ENCODE results near the gene WASHC4.

Gene WASHC4, protein sequence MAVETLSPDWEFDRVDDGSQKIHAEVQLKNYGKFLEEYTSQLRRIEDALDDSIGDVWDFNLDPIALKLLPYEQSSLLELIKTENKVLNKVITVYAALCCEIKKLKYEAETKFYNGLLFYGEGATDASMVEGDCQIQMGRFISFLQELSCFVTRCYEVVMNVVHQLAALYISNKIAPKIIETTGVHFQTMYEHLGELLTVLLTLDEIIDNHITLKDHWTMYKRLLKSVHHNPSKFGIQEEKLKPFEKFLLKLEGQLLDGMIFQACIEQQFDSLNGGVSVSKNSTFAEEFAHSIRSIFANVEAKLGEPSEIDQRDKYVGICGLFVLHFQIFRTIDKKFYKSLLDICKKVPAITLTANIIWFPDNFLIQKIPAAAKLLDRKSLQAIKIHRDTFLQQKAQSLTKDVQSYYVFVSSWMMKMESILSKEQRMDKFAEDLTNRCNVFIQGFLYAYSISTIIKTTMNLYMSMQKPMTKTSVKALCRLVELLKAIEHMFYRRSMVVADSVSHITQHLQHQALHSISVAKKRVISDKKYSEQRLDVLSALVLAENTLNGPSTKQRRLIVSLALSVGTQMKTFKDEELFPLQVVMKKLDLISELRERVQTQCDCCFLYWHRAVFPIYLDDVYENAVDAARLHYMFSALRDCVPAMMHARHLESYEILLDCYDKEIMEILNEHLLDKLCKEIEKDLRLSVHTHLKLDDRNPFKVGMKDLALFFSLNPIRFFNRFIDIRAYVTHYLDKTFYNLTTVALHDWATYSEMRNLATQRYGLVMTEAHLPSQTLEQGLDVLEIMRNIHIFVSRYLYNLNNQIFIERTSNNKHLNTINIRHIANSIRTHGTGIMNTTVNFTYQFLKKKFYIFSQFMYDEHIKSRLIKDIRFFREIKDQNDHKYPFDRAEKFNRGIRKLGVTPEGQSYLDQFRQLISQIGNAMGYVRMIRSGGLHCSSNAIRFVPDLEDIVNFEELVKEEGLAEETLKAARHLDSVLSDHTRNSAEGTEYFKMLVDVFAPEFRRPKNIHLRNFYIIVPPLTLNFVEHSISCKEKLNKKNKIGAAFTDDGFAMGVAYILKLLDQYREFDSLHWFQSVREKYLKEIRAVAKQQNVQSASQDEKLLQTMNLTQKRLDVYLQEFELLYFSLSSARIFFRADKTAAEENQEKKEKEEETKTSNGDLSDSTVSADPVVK

DNA sequence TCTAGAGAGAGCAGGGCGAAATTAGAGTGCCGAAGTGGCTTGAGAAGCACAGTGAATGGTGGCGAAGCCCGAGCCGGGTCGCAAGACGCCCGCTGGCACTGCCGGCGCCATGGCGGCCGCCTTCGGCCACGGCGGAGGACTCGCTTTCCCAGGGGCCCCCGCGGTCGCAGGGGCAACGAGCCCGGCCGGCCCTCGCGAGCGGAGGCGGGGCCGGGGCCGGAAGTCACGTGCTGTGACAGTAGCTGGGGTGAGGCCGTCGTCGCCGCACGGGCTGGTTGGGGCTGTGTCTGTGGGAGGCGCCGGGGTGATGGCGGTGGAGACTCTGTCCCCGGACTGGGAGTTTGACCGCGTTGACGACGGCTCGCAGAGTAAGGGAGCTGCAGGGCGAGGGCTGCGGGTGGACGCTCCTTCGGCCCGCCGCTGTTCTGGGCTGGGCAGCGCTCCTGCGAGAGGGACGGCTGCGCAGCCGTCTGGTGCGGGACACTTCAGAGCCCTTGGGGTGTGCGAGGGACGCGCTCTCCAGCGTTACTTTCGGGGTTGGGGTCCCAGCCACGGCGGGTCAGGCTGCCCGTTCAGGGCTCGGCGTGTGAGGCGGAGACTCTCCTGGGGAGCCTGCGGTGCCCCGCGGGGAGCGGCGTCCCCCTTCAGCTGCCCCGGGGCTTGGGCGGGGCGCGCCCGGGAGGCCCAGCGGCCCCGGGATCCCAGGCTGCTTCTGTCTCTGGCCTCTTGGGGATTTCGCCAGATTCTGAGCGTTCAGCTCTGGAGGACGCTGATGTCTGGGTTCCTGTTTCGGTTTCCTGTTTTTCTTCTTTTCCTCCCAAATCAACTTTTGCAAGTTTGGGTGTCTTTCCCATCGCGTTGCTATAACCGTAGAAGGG, at the start of gene WASHC4:
TSS of gene WASHC4 (plus strand) at position 238 of the 878 bp plus-strand sequence. CDS start at position 308, 70 bp downstream.
- DNase-seq: peak; percentile 91

DNA sequence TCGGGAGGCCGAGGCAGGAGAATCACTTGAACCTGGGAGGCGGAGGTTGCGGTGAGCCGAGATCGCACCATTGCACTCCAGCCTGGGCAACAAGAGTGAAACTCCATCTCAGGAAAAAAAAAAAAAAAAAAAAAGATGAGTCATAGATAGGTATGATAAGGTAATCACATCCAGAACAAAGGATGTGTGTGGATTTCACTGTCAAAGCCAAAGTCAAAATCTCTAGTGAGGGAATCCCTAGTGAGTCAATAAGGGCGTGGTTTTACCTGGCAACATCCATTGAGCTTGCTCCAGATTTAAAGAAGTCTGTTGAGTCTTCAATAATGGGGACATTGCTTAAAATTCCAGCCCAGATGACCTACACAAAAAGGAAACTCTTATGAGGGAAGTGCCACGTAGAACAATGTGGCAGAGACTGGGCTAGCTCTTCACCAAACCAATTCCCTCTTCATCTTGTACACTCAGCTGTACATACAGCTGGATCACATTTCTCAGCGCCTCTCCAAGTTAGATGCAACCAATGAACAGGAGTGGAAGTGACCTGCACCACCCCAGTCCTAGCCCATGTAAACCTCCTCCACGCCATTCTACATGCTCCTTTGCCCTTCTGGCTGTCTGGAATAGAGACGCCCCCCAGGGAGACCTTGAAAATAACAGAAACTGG, 46.7 kb upstream of the WASHC4 start:
- no peak for DNase-seq

DNA sequence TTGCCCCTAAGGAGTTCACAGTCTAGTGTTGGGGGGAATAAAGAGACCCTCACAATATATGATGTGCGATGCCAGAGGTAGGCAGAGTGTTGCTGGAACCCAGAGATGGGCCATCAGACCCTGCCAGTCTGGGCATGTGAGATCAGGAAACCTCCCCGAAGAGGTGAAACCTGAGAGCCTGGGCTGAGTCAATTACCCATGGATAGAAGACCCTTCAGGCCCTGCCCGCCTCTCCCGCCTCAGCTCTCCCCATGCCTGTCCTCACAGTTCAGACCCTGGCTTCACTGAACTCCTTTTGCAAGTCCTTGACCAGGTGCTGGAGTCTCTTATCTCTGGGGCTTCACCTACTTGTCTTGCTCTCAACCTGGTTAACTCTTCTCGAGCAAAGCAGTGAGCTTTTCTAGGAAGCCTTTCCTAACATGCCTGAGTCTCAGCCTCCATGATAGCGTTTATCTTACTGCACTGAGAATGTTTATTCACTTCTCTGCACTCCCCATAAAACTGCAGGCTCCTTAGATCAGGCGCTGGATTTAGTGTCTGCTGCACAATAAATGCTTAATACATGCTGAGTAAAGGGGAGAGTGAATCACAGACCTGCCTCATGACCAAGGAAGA, 42.9 kb upstream of the WASHC4 start:
- no peak for DNase-seq

DNA sequence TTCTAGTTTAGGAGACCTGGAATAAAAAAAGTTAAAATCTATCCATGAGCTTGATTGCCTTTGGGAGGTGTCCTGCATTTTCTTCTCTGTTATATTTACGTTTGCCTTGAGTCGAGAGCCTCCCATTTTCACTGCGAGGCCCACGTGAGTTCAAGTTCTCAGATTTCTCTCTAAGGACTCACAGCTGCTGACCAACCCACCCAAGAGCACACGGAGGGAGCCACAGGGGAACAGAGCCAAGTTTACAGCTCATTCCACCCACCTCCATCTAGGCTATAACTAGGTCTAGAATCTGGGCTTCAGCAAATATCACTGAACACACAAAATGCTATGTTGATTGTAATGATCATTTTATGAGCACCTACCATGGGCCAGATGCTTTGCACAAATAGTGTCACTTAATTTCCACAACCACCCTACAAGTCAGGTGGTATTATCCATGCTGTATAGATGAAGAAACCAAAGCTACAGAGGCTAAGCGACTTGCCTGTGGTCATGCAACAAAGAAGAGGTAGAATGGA, 40.0 kb upstream of the WASHC4 start:
- DNase-seq: no peak

DNA sequence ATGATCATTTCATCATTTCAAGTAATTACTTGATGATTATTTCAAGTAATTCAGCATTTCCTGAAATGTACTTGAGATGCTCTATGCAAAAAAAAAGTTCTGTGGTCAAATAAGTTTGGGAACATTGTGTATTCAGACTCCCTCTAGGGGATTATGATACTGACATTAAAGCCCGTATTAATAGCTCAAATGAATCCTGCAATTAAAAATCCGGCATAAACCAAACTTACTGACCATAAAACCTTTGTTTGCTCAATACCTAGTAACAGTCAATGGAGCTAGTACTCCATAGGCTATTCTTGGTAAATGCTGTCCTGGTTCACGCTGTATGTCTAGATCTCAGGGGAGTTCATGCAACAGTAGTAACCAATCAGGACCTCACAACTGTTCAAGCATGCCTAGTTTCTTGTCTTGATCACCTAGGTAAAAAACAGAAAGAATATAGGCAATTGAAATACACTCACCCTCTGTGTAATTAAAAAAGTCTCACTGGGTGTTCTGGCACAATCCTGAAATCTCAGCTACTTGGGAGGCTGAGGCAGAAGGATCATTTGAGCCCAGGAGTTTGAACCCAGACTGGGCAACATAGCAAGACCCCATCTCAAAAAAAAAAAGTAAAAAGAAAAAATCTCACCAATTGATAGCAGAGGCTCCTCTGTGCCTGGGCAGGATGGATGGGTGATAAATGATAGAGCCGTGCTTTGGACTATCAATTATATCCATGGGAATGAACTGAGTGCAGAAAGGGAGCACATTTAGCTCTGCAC, 37.4 kb upstream of the WASHC4 start:
- no peak for DNase-seq

DNA sequence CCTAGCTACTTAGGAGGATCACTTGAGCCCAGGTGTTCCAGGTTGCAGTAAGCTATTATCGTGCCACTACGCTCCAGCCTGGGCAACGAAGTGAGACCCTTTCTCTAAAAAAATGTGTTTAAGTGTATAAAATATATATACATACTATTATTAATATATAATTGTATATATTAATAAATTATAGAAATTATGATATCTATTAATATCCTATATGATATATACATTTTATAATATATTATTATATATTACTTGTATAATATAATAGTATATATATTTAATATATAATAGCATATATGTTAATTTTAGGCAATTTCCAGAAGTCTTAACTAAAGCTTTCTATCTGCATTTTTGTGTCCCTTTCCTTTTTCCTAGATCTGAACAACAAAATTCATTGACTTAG, 35.5 kb upstream of the WASHC4 start:
- DNase-seq: no peak

DNA sequence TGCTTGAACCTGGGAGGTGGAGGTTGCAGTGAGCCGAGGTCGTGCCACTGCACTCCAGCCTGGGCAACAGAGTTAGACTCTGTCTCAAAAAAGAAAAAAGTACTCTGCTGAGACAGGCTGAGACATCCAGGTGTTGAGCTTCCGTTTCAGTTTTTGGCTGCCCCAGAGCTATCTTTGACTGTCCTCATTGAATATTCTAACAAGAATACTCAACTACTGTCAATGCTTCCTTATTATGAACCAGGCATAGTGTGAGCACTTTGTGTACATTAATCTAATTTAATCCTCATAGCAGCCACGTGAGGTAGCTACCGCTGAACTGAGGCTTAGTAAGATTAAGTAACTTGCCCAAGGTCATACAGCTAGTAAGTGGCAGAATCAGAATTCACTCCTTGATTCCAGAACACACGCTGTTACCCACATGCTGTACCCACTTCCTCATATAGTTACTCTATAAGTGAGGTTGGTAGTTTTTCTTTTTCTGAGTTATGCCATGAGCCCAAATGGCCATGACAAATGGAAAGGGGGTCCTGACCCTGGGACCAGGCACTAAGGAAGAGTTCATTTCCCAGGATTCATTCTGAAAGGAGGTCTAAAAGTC, 34.5 kb upstream of the WASHC4 start:
- no peak for DNase-seq

DNA sequence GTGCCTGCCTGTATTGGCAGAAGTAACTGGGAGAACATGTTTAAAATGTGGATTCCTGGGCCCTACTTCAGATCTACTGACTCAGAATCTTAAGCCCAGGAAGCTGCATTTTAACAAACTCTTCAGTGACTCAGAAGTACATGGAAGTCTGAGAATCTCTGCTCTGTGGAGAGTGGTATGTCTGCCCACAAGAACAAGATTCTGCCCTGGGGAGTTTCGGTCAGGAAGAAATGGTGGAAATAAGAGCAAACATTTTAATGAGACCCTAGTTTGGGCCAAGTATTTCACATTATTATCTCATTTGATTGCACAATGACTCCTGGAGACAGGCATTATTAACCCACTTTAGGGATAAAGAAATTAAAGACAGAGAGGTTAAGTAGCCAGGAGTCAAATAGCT, 31.4 kb upstream of the WASHC4 start:
- no peak for DNase-seq

DNA sequence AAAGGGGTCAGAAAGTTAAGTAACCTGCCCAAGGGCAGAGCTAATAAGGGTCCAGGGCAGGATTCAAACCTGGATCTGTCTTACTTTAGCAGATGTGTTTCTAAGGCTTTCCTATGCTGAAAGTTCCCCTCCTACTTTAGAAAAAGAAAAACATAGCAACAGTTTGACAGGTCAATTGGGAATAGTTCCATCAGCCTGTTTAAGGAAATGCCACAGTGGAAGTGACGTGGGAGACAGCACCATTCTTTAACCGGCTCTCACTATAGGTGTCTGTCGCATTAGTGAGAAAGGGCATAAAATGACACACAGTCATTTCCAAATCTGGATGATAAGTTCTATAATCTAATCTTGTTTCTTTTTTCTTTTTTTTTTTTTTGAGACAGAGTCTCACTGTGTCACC, 30.6 kb upstream of the WASHC4 start:
- DNase-seq: no peak

DNA sequence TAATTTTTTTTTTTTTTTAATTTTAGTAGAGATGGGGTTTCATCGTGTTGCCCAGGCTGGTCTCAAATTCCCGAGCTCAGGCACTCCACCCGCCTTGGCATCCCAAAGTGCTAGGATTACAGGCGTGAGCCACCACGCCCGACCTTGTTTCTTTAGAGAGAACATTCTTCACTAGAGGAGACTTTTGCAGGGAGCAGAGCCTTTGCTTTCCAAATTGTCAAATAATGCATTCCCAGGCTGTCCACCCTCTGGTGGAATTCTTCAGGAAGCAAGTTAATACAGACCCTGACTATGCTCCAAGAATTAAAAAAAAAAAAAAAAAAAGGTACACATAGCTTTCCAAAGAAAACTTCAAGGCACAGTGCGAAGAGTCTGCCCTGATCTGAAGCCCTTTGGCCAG, 30.1 kb upstream of the WASHC4 start:
- no peak for DNase-seq

DNA sequence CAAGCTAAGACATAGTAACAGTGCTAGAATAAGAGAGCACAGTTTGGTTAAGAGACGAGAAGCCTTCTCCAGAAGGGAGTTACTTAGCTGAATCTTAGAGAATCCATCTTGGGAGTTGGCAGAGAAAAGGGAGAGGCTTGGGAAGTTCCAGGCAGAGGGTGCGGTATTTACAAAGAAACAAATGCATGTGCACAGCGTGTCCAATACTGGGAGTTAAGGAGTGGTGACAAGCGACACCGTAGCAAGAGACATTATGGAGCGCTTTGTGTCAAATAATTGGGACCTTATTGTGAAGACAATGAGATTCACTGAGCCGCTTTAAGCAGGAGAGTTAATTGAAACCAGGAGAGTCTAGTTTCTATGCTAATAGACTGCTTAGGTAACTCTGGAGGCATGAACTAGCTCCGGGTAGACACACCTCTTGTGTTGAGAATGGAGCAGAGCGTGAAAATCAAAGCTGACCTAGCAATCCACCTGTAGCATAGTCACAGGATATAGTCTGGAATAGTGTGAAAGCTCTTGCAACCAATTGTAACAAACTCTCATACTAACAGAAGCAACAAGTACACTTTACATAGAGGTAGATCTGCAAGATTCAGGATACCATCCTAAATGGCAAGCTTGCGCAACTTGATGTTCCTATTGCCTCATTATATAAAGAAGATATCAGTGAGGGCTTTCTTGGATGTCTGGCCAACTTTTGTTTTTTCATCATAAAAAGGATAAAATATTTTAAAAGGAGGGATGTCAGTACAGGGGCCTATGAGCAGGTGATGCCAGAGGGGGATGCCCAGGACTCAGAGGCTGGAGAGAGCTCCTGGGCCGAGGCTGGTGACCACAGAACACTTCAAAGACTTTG, 28.6 kb upstream of the WASHC4 start:
- no peak for DNase-seq

DNA sequence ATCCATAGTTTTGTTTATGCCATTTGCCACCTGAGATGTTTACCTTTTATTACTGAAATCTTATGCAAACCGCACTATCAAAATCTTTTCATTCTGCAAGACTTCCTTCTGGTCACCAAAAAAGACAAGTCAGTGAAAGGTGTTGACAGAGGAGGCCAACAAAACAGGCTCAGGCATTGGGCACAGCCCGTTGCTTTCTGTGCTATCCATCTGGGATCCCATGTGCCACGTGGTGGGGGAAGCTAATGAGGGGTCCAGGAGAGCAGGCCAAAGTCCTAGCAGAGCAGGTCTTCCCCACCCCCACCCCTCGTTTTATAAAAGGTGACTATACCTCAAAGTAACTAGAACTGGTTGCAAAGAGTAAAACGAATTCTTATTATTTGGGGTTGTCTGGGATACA, 24.5 kb upstream of the WASHC4 start:
- no peak for DNase-seq

DNA sequence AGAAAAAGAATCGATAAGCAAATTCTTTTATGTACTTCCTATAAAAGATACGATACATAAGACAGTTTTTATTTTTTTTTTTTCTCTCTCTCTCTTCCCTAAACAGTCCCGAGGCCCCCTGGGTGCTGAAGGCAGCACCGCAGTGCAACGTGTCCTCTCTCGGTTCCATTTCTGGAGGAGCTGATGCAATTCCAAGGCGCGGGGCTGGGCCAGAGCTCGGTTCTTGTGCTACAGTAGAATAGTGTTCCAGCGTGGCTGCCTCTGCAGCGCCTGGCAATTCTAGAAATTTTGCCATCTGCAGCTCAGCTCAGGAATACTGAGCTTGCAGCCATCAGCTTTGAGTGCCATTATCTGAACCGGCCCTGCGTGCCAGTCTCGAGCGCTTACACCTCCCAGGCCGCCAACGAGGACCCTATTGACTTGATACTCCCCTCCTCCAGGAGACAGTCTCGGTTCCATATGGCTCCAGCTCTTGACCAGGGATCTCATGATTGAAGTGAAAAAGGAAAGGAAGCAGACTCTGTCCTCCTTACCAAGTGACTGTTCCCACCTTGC, 23.9 kb upstream of the WASHC4 start:
- no peak for DNase-seq

DNA sequence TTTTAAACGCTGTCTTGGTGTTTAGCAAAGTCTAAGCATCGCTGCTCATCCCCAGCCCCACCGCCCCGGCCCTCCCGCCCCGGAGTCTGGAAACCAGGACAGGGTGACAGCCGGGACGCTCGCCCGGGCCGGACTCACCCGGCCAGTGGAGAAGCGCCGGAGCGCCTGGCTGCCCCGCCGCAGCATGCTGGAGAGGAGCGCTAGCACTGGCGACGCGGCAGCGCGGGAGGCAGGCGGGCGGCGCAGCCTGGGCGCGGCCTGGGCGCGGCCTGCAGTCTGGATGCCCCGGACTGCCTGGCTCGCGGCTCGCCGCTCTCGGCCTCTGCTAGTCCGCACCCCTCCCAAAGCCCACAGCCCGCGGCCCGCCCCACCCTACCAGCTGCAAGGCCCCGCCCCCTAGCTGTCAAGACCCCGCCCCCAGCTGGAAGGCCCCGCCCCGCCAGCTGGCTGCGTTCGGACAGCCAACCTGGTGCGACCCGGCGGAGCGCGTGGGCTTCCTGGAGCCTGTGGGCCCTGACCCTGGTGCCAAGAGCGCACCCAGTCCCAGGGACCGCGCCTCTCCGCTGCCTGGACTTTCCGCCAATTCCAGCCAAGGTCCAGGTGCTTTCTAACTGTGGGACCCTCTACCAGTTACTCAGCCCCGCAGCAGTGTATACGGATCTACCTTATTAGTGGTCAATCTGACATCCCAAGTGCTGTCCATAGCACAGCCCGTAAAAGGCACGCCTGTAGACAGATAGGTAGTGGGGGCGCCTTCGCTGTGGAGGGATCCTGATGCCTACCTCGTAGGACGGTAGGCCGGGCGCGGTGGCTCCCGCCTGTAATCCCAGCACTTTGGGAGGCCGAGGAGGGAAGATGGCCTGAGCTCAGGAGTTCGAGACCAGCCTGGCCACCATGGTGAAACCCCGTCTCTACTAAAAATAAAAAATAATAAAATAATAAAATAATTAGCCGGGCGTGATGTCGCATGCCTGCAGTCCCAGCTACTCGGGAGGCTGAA, 23.0 kb upstream of the WASHC4 start, which contains the start of gene ALDH1L2:
TSS of gene ALDH1L2 (minus strand) at position 208 of the 1,000 bp plus-strand sequence. CDS start at position 186, 22 bp downstream.
- peak; percentile 10 to 50 for DNase-seq

DNA sequence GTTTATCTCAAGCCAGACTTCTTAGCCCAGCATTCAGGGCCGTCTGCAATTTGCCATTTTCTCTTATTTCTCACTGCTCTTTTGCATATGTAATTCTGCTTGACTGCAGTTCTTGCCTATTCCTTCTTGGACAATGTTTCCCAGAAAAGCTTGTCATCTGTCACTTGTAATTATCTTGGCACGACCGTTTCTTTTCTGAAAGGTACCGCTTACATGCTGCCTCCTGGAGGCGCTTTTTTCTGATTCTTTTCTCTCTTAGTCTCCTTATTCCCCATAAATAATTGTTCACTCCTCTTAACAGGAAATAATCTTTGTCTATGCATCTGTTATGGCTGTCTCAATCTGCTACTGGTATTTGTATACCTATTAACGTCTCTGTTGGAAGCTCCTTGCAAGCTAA, 22.0 kb upstream of the WASHC4 start:
- DNase-seq: no peak

DNA sequence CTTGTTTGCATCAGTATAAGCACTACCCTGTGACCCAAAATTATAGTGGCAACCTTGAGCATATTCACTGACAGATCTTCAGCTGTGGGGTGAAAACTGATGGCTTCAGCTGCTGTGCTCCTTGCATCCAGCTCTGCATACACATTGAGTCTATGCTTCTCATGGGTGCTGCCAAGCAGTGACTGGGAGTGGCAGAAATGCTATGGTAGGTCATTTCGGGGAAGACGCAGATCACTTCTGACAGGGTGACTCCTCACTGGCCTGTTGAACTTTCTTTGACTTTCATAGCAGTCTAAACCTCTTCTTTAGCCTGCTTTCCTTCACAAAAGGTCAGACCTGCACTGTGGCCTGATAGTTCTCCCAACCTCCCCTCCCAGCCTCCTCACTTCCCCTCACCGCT, 17.7 kb upstream of the WASHC4 start:
- no peak for DNase-seq

DNA sequence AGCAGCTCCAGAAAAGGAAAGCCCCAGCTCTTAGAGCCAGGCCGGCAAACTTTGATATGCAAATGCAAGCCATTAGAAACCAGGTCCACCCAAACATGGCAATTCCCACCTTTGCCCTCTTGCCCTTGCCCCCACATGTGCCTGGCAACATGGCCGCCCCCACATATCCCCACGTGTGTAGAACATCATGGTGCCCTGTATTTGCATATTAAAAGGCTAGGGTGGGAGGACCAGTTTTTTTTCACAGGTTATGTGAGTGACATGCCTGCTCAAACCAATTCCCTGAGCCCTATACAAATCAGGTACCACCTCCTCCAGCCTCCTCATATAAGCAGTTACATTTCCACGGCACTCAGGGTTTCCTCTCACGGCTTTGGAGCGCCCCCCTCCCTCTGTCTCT, 17.2 kb upstream of the WASHC4 start:
- DNase-seq: no peak
